Sciatic nerve (tissue), 2 donors: ENCODE data around the gene ZBTB9. TPM values are rescaled to one million over a fixed set of nuclear protein-coding genes. Genes with fewer than 3 reads are reported as not detected.
"Not testable (repeated sequence)": the region's sequence is repeated elsewhere in the genome, so short reads cannot be mapped to it uniquely, and the experiment has no call there.

ENCODE experiments used
- ATAC-seq: fragments of 200-7000 bp; cut with Tn5 transposase; one replicate; pipeline ENCODE4 v1.9.1; 2020; ENCODE audit warnings: mild to moderate bottlenecking, moderate library complexity
- DNase-seq: peaks from one replicate; pipeline ENCODE4 v3.0.0-alpha.2; 2020; ENCODE audit warnings: low spot score
- intact Hi-C: fragments of 100-400 bp; cut with DNase I; formaldehyde crosslinking; loops from one replicate; pipeline ENCODE4 v1.14.2; 2022
- total RNA-seq: library from RNA; stranded (reverse); fragmentation: NEBNext Ultra II Directional; extraction: Animal tissue kit (Norgen Biotek cat#: 25700); gene quantifications from one replicate; pipeline ENCODE4 v1.2.1, GENCODE V29; 2021
- donor health status: DM: no; HTN: no; CAD: no.
- donor health status: DM: no; HTN: no; CAD: no.

The ZBTB9 gene
- total RNA-seq, 1 donor from 2014 or later: 6.5 TPM

- no peak for DNase-seq
- ATAC-seq: no peak
- intact Hi-C loops: loop anchor here (10.0 kb wide), 1 partner anchor 123 kb away; no protein-coding TSS in a partner anchor
These were observed 2.8 kb upstream of the ZBTB9 start for GRCh38 chr6:33451606-33452005.

- ATAC-seq (no peak), DNase-seq (no peak)
- intact Hi-C loops: loop anchor here (10.0 kb wide), 1 partner anchor 122 kb away; no protein-coding TSS in a partner anchor
These were observed 1.9 kb upstream of the ZBTB9 start for GRCh38 chr6:33452496-33452895.

- no peak for DNase-seq
- no peak for ATAC-seq
- intact Hi-C loops: loop anchor here (10.0 kb wide), 1 partner anchor 121 kb away; no protein-coding TSS in a partner anchor
These were observed 875 bp upstream of the ZBTB9 start for GRCh38 chr6:33453393-33454008.

GRCh38 chr6:33455051-33455450 lies 675 bp downstream of the ZBTB9 start:
- no peak for DNase-seq
- no peak for ATAC-seq
- intact Hi-C loops: loop anchor here (10.0 kb wide), 1 partner anchor 120 kb away; no protein-coding TSS in a partner anchor

- no peak for DNase-seq
- ATAC-seq: no peak
- intact Hi-C loops: loop anchor here (10.0 kb wide), 1 partner anchor 119 kb away; no protein-coding TSS in a partner anchor
These were observed 1.8 kb downstream of the ZBTB9 start for GRCh38 chr6:33456156-33456555.

- intact Hi-C loops: loop anchor here (10.0 kb wide), 1 partner anchor 116 kb away; no protein-coding TSS in a partner anchor
- DNase-seq: no peak
- ATAC-seq: no peak
These were observed 4.3 kb downstream of the ZBTB9 start for GRCh38 chr6:33458676-33459075.

- intact Hi-C loops: loop anchor here (10.0 kb wide), 1 partner anchor 116 kb away; no protein-coding TSS in a partner anchor
- ATAC-seq (no peak), DNase-seq (no peak)
These were observed 4.8 kb downstream of the ZBTB9 start for GRCh38 chr6:33459226-33459625.

GRCh38 chr6:33466075-33466735 lies 11.8 kb downstream of the ZBTB9 start:
- intact Hi-C loops: no loop called here
- no peak for DNase-seq
- no peak for ATAC-seq

- intact Hi-C loops: no loop called here
- DNase-seq (no peak), ATAC-seq (no peak)
These were observed 12.7 kb downstream of the ZBTB9 start for GRCh38 chr6:33467091-33467490.

GRCh38 chr6:33469661-33470060 lies 15.3 kb downstream of the ZBTB9 start:
- ATAC-seq (no peak), DNase-seq (no peak)
- intact Hi-C loops: no loop called here

GRCh38 chr6:33477864-33478263 lies 23.5 kb downstream of the ZBTB9 start:
- no peak for DNase-seq
- no peak for ATAC-seq
- intact Hi-C loops: no loop called here

GRCh38 chr6:33481192-33481591 lies 26.8 kb downstream of the ZBTB9 start:
- intact Hi-C loops: no loop called here
- ATAC-seq (no peak), DNase-seq (no peak)

- ATAC-seq, DNase-seq, intact Hi-C loops: not testable (repeated sequence)
These were observed 28.2 kb downstream of the ZBTB9 start for GRCh38 chr6:33482620-33483019.

- intact Hi-C loops: no loop called here
- DNase-seq (no peak), ATAC-seq (no peak)
These were observed 29.3 kb downstream of the ZBTB9 start for GRCh38 chr6:33483678-33484077.

- intact Hi-C loops, DNase-seq, ATAC-seq: not testable (repeated sequence)
These were observed 30.4 kb downstream of the ZBTB9 start for GRCh38 chr6:33484673-33485262.

GRCh38 chr6:33485680-33486079 lies 31.3 kb downstream of the ZBTB9 start:
- intact Hi-C loops, ATAC-seq, DNase-seq: not testable (repeated sequence)

- DNase-seq: no peak
- no peak for ATAC-seq
- intact Hi-C loops: no loop called here
These were observed 34.0 kb downstream of the ZBTB9 start for GRCh38 chr6:33488339-33488738.

- DNase-seq (no peak), ATAC-seq (no peak)
- intact Hi-C loops: no loop called here
These were observed 35.8 kb downstream of the ZBTB9 start for GRCh38 chr6:33490198-33490597.

GRCh38 chr6:33490621-33491020 lies 36.2 kb downstream of the ZBTB9 start:
- no peak for ATAC-seq
- no peak for DNase-seq
- intact Hi-C loops: no loop called here

- intact Hi-C loops: no loop called here
- DNase-seq: no peak
- no peak for ATAC-seq
These were observed 37.7 kb downstream of the ZBTB9 start for GRCh38 chr6:33492093-33492492.
